Upper lobe of left lung (tissue), 4 donors: ENCODE measurements around the gene RASSF1.

Source experiments
- EP300 ChIP-seq, 4 donors: sonication (generic); formaldehyde crosslinking; IDR thresholded peaks; one replicate each; pipeline ENCODE4 v1.5.1; 2017; ENCODE audit warnings: antibody characterized with exemption in 4 of 4, control low read depth in 2 of 4
- POLR2A ChIP-seq, 4 donors: fragments of 450-650 bp; IDR thresholded peaks; one replicate each; pipeline ENCODE4 v1.5.1; 2016 to 2017; ENCODE audit warnings: antibody characterized with exemption in 4 of 4, mild to moderate bottlenecking in 2 of 4
- POLR2AphosphoS5 ChIP-seq, 2 donors: sonication (generic); formaldehyde crosslinking; IDR thresholded peaks; one replicate each; pipeline ENCODE4 v1.5.1; 2017; ENCODE audit warnings: antibody characterized with exemption in 2 of 2
- TF ChIP-seq, protein P1 (sequence below), 6 experiments: fragments of 450-650 bp in 4 of 6; fragments of 200-600 bp in 2 of 6; sonication (generic) in 2 of 6; IDR thresholded peaks; one replicate each; pipeline ENCODE4 v1.5.1; 2016 to 2019; ENCODE audit warnings: antibody characterized with exemption in 6 of 6

DNA sequence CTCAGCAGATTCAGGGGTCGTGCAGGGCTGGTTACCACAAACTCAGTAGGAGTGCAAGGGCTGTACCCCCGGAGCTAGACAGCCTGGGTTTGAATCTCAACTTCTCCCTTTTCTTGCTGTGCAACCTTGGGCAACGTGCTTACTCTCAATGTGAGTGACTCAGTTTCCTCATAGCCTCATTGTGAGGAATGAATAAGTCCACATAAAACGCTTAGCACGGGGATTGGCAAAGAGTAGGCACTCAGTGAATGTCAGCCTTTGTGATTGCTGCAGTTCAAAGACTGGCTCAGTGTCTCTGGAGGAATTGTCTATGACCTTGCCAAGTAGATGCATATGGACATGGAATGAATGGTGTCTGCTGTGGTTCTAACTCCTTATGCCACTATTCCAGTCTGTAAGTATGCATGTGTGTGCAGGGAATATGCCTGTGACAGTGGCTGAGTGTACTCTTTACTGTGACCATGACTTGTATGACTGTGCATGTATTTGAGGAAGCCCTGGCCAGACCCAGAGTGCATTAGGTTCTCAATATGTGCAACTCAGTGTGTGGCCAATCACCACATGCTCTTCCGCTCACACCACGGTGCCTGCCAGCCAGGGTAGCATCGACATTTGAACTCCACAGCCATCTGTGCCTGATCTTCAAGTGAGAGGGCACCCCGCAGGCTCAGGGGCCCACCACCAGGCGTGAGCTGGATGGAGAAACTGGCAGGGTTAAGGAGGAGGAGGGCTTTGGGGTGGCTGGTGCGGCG lies 40.5 kb downstream of the RASSF1 start:
- TF ChIP-seq, protein P1, sequence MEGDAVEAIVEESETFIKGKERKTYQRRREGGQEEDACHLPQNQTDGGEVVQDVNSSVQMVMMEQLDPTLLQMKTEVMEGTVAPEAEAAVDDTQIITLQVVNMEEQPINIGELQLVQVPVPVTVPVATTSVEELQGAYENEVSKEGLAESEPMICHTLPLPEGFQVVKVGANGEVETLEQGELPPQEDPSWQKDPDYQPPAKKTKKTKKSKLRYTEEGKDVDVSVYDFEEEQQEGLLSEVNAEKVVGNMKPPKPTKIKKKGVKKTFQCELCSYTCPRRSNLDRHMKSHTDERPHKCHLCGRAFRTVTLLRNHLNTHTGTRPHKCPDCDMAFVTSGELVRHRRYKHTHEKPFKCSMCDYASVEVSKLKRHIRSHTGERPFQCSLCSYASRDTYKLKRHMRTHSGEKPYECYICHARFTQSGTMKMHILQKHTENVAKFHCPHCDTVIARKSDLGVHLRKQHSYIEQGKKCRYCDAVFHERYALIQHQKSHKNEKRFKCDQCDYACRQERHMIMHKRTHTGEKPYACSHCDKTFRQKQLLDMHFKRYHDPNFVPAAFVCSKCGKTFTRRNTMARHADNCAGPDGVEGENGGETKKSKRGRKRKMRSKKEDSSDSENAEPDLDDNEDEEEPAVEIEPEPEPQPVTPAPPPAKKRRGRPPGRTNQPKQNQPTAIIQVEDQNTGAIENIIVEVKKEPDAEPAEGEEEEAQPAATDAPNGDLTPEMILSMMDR (IDR thresholded peaks at IDR 0.05), result peak in 2 of 6 experiments; percentile 2 to 8
- TF ChIP-seq EP300 (IDR thresholded peaks at IDR 0.05) (no peak), POLR2A (IDR thresholded peaks at IDR 0.05) (no peak), POLR2AphosphoS5 (IDR thresholded peaks at IDR 0.05) (no peak)
